GM18517 (cell line): ENCODE results near the gene AFAP1L1.

ENCODE experiments used
- ATAC-seq: cut with Tn5 transposase; IDR thresholded peaks from one replicate; pipeline ENCODE4 v1.9.1; 2021; ENCODE audit warnings: mild to moderate bottlenecking, moderate library complexity; ENCODE audit not compliant: unreplicated experiment

Gene AFAP1L1

GRCh38 chr5:149344151-149344550 is 72.5 kb downstream of the AFAP1L1 start:
- ATAC-seq, result no peak

- ATAC-seq, result peak; percentile 95
Measured at GRCh38 chr5:149345147-149345891, 73.7 kb downstream of the AFAP1L1 start, which contains the start of gene GRPEL2. Gene GRPEL2 (plus strand): TSS chr5:149345499. CDS start chr5:149345540, 41 bp downstream.

GRCh38 chr5:149345892-149346222 is 74.2 kb downstream of the AFAP1L1 start:
- ATAC-seq, result no peak

- no peak for ATAC-seq
Measured at GRCh38 chr5:149348518-149348917, 76.9 kb downstream of the AFAP1L1 start.

GRCh38 chr5:149349382-149349781 is 77.7 kb downstream of the AFAP1L1 start:
- no peak for ATAC-seq

GRCh38 chr5:149352169-149352568 is 80.5 kb downstream of the AFAP1L1 start:
- ATAC-seq, result no peak

- ATAC-seq, result no peak
Measured at GRCh38 chr5:149353911-149354310, 82.3 kb downstream of the AFAP1L1 start.

GRCh38 chr5:149355688-149356087 is 84.0 kb downstream of the AFAP1L1 start:
- ATAC-seq, result no peak

- no peak for ATAC-seq
Measured at GRCh38 chr5:149356391-149356790, 84.7 kb downstream of the AFAP1L1 start.

GRCh38 chr5:149357370-149358293 is 86.0 kb downstream of the AFAP1L1 start, which contains the start of gene PCYOX1L:
Gene PCYOX1L (plus strand): TSS chr5:149358046. CDS start chr5:149358069, 23 bp downstream.
- ATAC-seq, result peak; percentile 98

- no peak for ATAC-seq
Measured at GRCh38 chr5:149358294-149358651, 86.6 kb downstream of the AFAP1L1 start.

GRCh38 chr5:149358868-149359495 is 87.3 kb downstream of the AFAP1L1 start:
- ATAC-seq, result no peak

GRCh38 chr5:149360272-149360671 is 88.6 kb downstream of the AFAP1L1 start:
- ATAC-seq, result no peak

- no peak for ATAC-seq
Measured at GRCh38 chr5:149362541-149362940, 90.9 kb downstream of the AFAP1L1 start.

GRCh38 chr5:149363358-149363757 is 91.7 kb downstream of the AFAP1L1 start:
- ATAC-seq, result no peak

GRCh38 chr5:149363936-149364335 is 92.3 kb downstream of the AFAP1L1 start:
- no peak for ATAC-seq

- no peak for ATAC-seq
Measured at GRCh38 chr5:149364719-149365118, 93.1 kb downstream of the AFAP1L1 start.

- ATAC-seq, result no peak
Measured at GRCh38 chr5:149365418-149365817, 93.8 kb downstream of the AFAP1L1 start.

GRCh38 chr5:149366169-149366729 is 94.6 kb downstream of the AFAP1L1 start:
- no peak for ATAC-seq

GRCh38 chr5:149367249-149367971 is 95.8 kb downstream of the AFAP1L1 start:
- ATAC-seq, result peak; percentile 73
